ENCODE data around the gene PTPRR.

DNA sequence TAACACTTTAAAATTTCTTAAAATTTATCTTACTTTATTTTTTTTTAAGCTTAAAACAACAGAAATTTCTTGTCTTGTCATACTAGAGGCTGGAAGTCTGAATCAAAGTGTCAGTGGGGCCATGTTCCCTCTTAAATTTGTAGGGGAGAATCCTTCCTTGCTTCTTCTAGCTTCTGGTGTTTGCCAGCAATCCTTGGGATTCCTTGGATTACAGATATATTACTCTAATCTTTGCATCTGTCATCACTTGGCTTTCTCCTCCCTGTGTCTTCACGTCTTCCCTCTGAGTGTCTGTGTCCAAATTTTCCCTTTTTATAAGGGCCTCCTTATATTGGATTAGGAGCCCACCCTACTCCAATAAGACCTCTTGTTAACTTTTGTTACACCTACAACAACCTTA lies 147.7 kb downstream of the PTPRR start:
- no peak for TF ChIP-seq SIN3A (IDR thresholded peaks at IDR 0.05; ENCODE audit: borderline replicate concordance, low read depth, low read length)
- TF ChIP-seq, protein P1, sequence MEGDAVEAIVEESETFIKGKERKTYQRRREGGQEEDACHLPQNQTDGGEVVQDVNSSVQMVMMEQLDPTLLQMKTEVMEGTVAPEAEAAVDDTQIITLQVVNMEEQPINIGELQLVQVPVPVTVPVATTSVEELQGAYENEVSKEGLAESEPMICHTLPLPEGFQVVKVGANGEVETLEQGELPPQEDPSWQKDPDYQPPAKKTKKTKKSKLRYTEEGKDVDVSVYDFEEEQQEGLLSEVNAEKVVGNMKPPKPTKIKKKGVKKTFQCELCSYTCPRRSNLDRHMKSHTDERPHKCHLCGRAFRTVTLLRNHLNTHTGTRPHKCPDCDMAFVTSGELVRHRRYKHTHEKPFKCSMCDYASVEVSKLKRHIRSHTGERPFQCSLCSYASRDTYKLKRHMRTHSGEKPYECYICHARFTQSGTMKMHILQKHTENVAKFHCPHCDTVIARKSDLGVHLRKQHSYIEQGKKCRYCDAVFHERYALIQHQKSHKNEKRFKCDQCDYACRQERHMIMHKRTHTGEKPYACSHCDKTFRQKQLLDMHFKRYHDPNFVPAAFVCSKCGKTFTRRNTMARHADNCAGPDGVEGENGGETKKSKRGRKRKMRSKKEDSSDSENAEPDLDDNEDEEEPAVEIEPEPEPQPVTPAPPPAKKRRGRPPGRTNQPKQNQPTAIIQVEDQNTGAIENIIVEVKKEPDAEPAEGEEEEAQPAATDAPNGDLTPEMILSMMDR (IDR thresholded peaks at IDR 0.05), result no peak
- no peak for TF ChIP-seq EZH2phosphoT487 (IDR thresholded peaks at IDR 0.05; ENCODE audit: borderline replicate concordance, low read depth)
- no peak for TF ChIP-seq ELF1 (IDR thresholded peaks at IDR 0.05)
- TF ChIP-seq TAF1 (IDR thresholded peaks at IDR 0.05; ENCODE audit: borderline replicate concordance, low read depth, low read length), result no peak
- no peak for TF ChIP-seq GATA2 (CRISPR knock-in tag; IDR thresholded peaks at IDR 0.05)
- TF ChIP-seq TEAD4 (IDR thresholded peaks at IDR 0.05; ENCODE audit: borderline replicate concordance, insufficient read depth), result no peak
- TF ChIP-seq POLR2AphosphoS5 (IDR thresholded peaks at IDR 0.05; ENCODE audit: low read depth, low read length), result no peak
- TF ChIP-seq MXI1 (IDR thresholded peaks at IDR 0.05; ENCODE audit: low read depth, low read length), result no peak
